OCI-LY7 (cell line): ENCODE measurements around the gene ANKLE2. TPM values are rescaled to one million over a fixed set of nuclear protein-coding genes. Genes with fewer than 3 reads are reported as not detected.

ENCODE experiments used
- BruUV-seq: library from RNA; stranded (reverse); fragments of 400-500 nt; replicated peaks from 2 replicates; lab custom pipeline; 2021; lab: Mats Ljungman, UMichigan
- CTCF ChIA-PET: fragments of 300-600 bp; sonication (Branson Sonifier 250); formaldehyde crosslinking; loops from one replicate; lab custom pipeline; 2022; ENCODE audit warnings: antibody characterized with exemption; ENCODE audit not compliant: unreplicated experiment; lab: Charles Lee
- POLR2A ChIA-PET: fragments of 300-600 bp; sonication (Branson Sonifier 250); formaldehyde crosslinking; loops from one replicate; lab custom pipeline; 2022; ENCODE audit warnings: antibody characterized with exemption; lab: Charles Lee
- DNase-seq: peaks from one replicate; pipeline ENCODE4 v3.0.0-alpha.2; 2015; ENCODE audit warnings: low spot score
- H2AFZ ChIP-seq: fragments of 200-600 bp; sonication (generic), shearing (Covaris generic); 2 replicates; pipeline ENCODE4 v1.6.1; 2014; ENCODE audit warnings: mild to moderate bottlenecking, antibody characterized with exemption, low read length, moderate library complexity
- H3K27ac ChIP-seq: fragments of 200-600 bp; sonication (generic); 2 replicates; pipeline ENCODE4 v1.5.1; 2014; ENCODE audit warnings: mixed run types, low read depth, mild to moderate bottlenecking, moderate library complexity, low read length, inconsistent platforms; ENCODE audit not compliant: poor library complexity, severe bottlenecking
- H3K36me3 ChIP-seq: fragments of 200-600 bp; sonication (generic); 2 replicates; pipeline ENCODE4 v1.6.1; 2014; ENCODE audit warnings: mild to moderate bottlenecking, antibody characterized with exemption, low read length, moderate library complexity, mixed read lengths; ENCODE audit not compliant: insufficient read depth
- H3K4me1 ChIP-seq: fragments of 200-600 bp; sonication (generic); 2 replicates; pipeline ENCODE4 v1.5.1; 2014; ENCODE audit warnings: mild to moderate bottlenecking, low read length; ENCODE audit not compliant: insufficient read depth, poor library complexity, severe bottlenecking
- H3K4me2 ChIP-seq: fragments of 200-600 bp; sonication (generic); 2 replicates; pipeline ENCODE4 v1.6.1; 2014; ENCODE audit warnings: mild to moderate bottlenecking, low read length
- H3K4me3 ChIP-seq: fragments of 200-600 bp; sonication (generic); 2 replicates; pipeline ENCODE4 v1.5.1; 2014; ENCODE audit warnings: mild to moderate bottlenecking, low read depth, low read length; ENCODE audit not compliant: poor library complexity, severe bottlenecking
- H3K79me2 ChIP-seq: fragments of 200-600 bp; sonication (generic); 2 replicates; pipeline ENCODE4 v1.6.1; 2016; ENCODE audit warnings: low read depth, mild to moderate bottlenecking, low read length, moderate library complexity, mixed read lengths; ENCODE audit not compliant: insufficient read depth
- H3K9me2 ChIP-seq: fragments of 200-600 bp; sonication (generic); 2 replicates; pipeline ENCODE4 v1.6.1; 2016; ENCODE audit warnings: mild to moderate bottlenecking, low read length, mixed read lengths; ENCODE audit not compliant: insufficient read depth
- H3K9me3 ChIP-seq: fragments of 200-600 bp; sonication (generic); 2 replicates; pipeline ENCODE4 v1.6.1; 2014; ENCODE audit warnings: mild to moderate bottlenecking, mixed run types, low read length, mixed read lengths
- H4K20me1 ChIP-seq: fragments of 200-600 bp; sonication (generic); 2 replicates; pipeline ENCODE4 v1.6.1; 2014; ENCODE audit warnings: mild to moderate bottlenecking, antibody characterized with exemption, low read length, moderate library complexity, mixed read lengths; ENCODE audit not compliant: insufficient read depth
- EZH2phosphoT487 ChIP-seq: fragments of 200-600 bp; sonication (generic); IDR thresholded peaks from 2 replicates; pipeline ENCODE4 v1.6.1; 2018; ENCODE audit warnings: low read depth, borderline replicate concordance, mild to moderate bottlenecking, mixed run types, antibody characterized with exemption, low read length, moderate library complexity, mixed read lengths
- intact Hi-C: fragments of 100-400 bp; cut with micrococcal nuclease; formaldehyde crosslinking; loops from one replicate; pipeline ENCODE4 v1.10.0; 2022; ENCODE audit not compliant: unreplicated experiment
- total RNA-seq, 2 experiments: library from RNA; depleted of rRNA in 1 of 2; stranded (reverse); fragments of >200 nt in 1 of 2; shearing (Covaris generic) in 1 of 2; gene quantifications; 2 replicates each; pipeline ENCODE4 v1.2.3, GENCODE V29; 2014 to 2022
- TF ChIP-seq, protein P1 (sequence below): fragments of 200-600 bp; sonication (generic); conservative IDR thresholded peaks from 2 replicates; pipeline ENCODE4 v1.5.1; 2014; ENCODE audit warnings: mild to moderate bottlenecking, antibody characterized with exemption, low read length, moderate library complexity, mixed read lengths

ANKLE2 gene
- total RNA-seq, 2 experiments from 2014 or later: 88.0 to 121 TPM

DNA sequence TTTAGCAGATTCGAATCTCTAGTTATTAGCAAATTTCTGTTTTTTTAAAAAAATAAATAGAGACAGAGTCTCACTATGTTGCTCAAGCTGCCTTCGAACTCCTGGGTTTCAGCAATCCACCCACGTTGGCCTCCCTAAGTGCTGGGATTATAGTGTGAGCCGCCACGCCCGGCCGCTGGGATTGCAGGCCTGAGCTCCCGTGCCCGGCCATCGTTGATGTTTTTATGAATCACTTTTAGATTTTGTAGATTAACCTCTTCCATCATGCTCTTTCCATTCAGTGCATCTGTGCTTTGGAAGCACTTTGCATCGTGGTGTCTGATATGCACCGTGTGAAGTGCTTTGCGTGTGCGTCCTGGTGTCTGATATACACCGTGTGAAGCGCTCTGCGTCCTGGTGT, 30.1 kb downstream of the ANKLE2 start:
- intact Hi-C loops: no loop called here
- CTCF ChIA-PET: no interaction called here
- no peak for TF ChIP-seq EZH2phosphoT487

DNA sequence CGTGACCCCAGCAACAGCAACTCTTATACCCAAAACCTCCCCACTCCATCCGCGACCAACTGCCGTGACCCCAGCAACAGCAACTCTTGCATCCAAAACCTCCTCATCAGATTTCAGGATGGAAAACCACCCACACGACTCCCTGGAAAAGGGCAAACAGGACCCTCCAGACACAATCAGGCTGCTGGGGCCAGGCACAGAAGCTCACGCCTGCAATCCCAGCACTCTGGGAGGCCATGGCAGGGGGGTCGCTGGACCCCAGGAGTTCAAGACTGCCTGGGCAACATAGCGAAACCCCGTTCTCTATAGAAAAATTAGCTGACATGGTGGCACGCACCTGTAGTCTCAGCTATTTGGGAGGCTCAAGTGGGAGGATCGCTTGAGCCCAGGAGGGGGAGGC, 31.3 kb downstream of the ANKLE2 start:
- BruUV-seq: no TSS peak
- POLR2A ChIA-PET: no interaction called here
- no peak for TF ChIP-seq EZH2phosphoT487
- TF ChIP-seq, protein P1, sequence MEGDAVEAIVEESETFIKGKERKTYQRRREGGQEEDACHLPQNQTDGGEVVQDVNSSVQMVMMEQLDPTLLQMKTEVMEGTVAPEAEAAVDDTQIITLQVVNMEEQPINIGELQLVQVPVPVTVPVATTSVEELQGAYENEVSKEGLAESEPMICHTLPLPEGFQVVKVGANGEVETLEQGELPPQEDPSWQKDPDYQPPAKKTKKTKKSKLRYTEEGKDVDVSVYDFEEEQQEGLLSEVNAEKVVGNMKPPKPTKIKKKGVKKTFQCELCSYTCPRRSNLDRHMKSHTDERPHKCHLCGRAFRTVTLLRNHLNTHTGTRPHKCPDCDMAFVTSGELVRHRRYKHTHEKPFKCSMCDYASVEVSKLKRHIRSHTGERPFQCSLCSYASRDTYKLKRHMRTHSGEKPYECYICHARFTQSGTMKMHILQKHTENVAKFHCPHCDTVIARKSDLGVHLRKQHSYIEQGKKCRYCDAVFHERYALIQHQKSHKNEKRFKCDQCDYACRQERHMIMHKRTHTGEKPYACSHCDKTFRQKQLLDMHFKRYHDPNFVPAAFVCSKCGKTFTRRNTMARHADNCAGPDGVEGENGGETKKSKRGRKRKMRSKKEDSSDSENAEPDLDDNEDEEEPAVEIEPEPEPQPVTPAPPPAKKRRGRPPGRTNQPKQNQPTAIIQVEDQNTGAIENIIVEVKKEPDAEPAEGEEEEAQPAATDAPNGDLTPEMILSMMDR: no peak
- intact Hi-C loops: no loop called here
- H3K36me3 ChIP-seq: peaks cover 96% of the 10 kb centered on the region
- CTCF ChIA-PET: no interaction called here
- H4K20me1 ChIP-seq: 0 out of 2 replicates have a peak, but pooled peaks cover 5% of the 10 kb centered on the region
- H3K9me2 ChIP-seq: no peaks in the 10 kb centered on the region
- H3K79me2 ChIP-seq: no peaks in the 10 kb centered on the region
- 0 out of 2 replicates have a peak, but pooled peaks cover 6% of the 10 kb centered on the region for H3K9me3 ChIP-seq
- H2AFZ ChIP-seq: no peak overlapping the region
- H3K27ac ChIP-seq: no peak overlapping the region
- no peak overlapping the region for H3K4me2 ChIP-seq
- H3K4me1 ChIP-seq: no peaks in the 10 kb centered on the region
- no peak overlapping the region for H3K4me3 ChIP-seq
- no peak for DNase-seq

More for the DNA sequence above, 30.1 kb downstream of the ANKLE2 start:
- DNase-seq: no peak
- H3K9me2 ChIP-seq: no peaks in the 10 kb centered on the region
- no peaks in the 10 kb centered on the region for H4K20me1 ChIP-seq
- no peaks in the 10 kb centered on the region for H3K79me2 ChIP-seq
- POLR2A ChIA-PET: interaction anchor here (1.2 kb wide), 1 partner anchor 10 kb away, joined by 4 read pairs; no protein-coding TSS in a partner anchor
- H3K4me2 ChIP-seq: no peak overlapping the region
- H2AFZ ChIP-seq: no peak overlapping the region
- 0 out of 2 replicates have a peak, but pooled peaks cover 6% of the 10 kb centered on the region for H3K9me3 ChIP-seq
- peaks cover 96% of the 10 kb centered on the region for H3K36me3 ChIP-seq
- no peak overlapping the region for H3K27ac ChIP-seq
- no TSS peak for BruUV-seq
- no peaks in the 10 kb centered on the region for H3K4me1 ChIP-seq
- no peak overlapping the region for H3K4me3 ChIP-seq

DNA sequence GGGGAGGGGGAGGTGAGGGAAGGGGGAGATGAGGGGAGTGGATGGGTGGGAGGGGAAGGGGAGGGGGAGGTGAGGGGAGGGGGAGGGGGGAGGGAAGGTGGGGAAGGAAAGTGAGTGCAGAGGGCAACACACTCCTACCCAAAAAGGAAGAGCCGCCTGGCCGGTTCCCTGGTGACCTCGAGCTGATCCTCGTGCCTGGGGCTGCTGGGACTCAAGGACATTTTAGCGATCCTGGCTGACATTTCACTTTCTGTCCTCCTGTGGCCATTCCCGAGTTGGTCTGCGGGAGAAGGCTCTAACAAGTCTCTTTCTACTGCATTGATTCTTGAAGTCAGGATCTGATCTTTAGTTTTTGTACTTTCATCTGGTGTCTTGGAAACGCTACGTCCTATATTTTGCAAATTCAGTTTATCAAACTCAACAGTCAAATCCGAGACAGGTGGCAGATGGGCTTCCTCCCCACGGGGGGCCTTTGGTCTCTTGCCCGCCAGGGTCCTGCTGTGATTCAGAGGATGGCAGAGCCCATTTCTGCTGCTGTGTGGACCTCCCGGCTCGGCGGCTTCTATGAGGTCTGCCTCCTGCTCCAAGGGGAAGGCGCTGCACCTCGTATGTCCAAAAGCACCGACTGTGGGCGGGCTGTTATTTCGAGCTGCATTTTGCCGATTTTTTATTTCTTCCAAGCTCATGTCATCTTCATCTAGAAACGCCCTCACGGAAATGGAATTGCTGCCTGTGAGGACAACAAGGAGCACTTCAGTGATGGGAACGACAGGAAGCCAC, 31.9 kb downstream of the ANKLE2 start:
- H3K36me3 ChIP-seq: peaks cover 96% of the 10 kb centered on the region
- no TSS peak for BruUV-seq
- CTCF ChIA-PET: no interaction called here
- H3K79me2 ChIP-seq: no peaks in the 10 kb centered on the region
- intact Hi-C loops: no loop called here
- POLR2A ChIA-PET: no interaction called here
- H3K27ac ChIP-seq: no peak overlapping the region
- H3K4me3 ChIP-seq: no peak overlapping the region
- 0 out of 2 replicates have a peak, but pooled peaks cover 6% of the 10 kb centered on the region for H3K9me3 ChIP-seq
- no peaks in the 10 kb centered on the region for H3K9me2 ChIP-seq
- H3K4me2 ChIP-seq: no peak overlapping the region
- no peaks in the 10 kb centered on the region for H3K4me1 ChIP-seq
- H4K20me1 ChIP-seq: 0 out of 2 replicates have a peak, but pooled peaks cover 7% of the 10 kb centered on the region
- DNase-seq: no peak
- no peak for TF ChIP-seq EZH2phosphoT487
- TF ChIP-seq, protein P1: no peak
- no peak overlapping the region for H2AFZ ChIP-seq
